Measurements from ENCODE around the gene ALG14.
"Not testable (repeated sequence)": the region's sequence is repeated elsewhere in the genome, so short reads cannot be mapped to it uniquely, and the experiment has no call there.

The ALG14 gene

GRCh38 chr1:95095833-95096217 lies 23.1 kb upstream of the ALG14 start:
- DNase-seq (ENCODE audit: low spot score in 2 of 2) (no peak), ATAC-seq (no peak)
- no peaks in the 10 kb centered on the region for H3K36me3 Mint-ChIP-seq
- no peak overlapping the region for H3K4me3 Mint-ChIP-seq
- no peak overlapping the region for H3K27ac Mint-ChIP-seq
- H3K9me3 Mint-ChIP-seq = no peaks in the 10 kb centered on the region
- no peaks in the 10 kb centered on the region for H3K4me1 Mint-ChIP-seq

GRCh38 chr1:95094923-95095322 lies 22.2 kb upstream of the ALG14 start:
- no peak for DNase-seq (ENCODE audit: low spot score in 2 of 2)
- no peaks in the 10 kb centered on the region for H3K4me1 Mint-ChIP-seq

GRCh38 chr1:95093296-95093695 lies 20.5 kb upstream of the ALG14 start:
- DNase-seq (ENCODE audit: low spot score in 2 of 2) = no peak
- H3K4me3 Mint-ChIP-seq = no peak overlapping the region
- no peaks in the 10 kb centered on the region for H3K4me1 Mint-ChIP-seq
- H3K9me3 Mint-ChIP-seq = no peaks in the 10 kb centered on the region
- H3K27ac Mint-ChIP-seq = no peak overlapping the region
- ATAC-seq = no peak
- H3K36me3 Mint-ChIP-seq = no peaks in the 10 kb centered on the region

More at GRCh38 chr1:95094923-95095322, 22.2 kb upstream of the ALG14 start:
- ATAC-seq = no peak
- Mint-ChIP-seq H3K36me3 (no peaks in the 10 kb centered on the region), H3K9me3 (no peaks in the 10 kb centered on the region), H3K27ac (no peak overlapping the region), H3K4me3 (no peak overlapping the region)

- not testable (repeated sequence) for H3K27ac Mint-ChIP-seq; DNase-seq (ENCODE audit: low spot score in 2 of 2); H3K9me3 Mint-ChIP-seq; ATAC-seq; H3K36me3 Mint-ChIP-seq; H3K4me1 Mint-ChIP-seq; H3K4me3 Mint-ChIP-seq
Measured at GRCh38 chr1:95092891-95093290, 20.1 kb upstream of the ALG14 start.

GRCh38 chr1:95091290-95091689 lies 18.5 kb upstream of the ALG14 start:
- not testable (repeated sequence) for DNase-seq (ENCODE audit: low spot score in 2 of 2); H3K36me3 Mint-ChIP-seq; H3K27ac Mint-ChIP-seq; H3K4me3 Mint-ChIP-seq; H3K9me3 Mint-ChIP-seq; H3K4me1 Mint-ChIP-seq; ATAC-seq

GRCh38 chr1:95089650-95090287 lies 17.0 kb upstream of the ALG14 start:
- H3K4me3 Mint-ChIP-seq = no peak overlapping the region
- no peak overlapping the region for H3K27ac Mint-ChIP-seq
- no peaks in the 10 kb centered on the region for H3K9me3 Mint-ChIP-seq
- no peaks in the 10 kb centered on the region for H3K4me1 Mint-ChIP-seq
- DNase-seq (ENCODE audit: low spot score in 2 of 2) = no peak
- no peaks in the 10 kb centered on the region for H3K36me3 Mint-ChIP-seq
- ATAC-seq = no peak

GRCh38 chr1:95088303-95088702 lies 15.6 kb upstream of the ALG14 start:
- no peak for ATAC-seq

GRCh38 chr1:95086949-95087533 lies 14.3 kb upstream of the ALG14 start:
- H3K27ac Mint-ChIP-seq = no peak overlapping the region
- DNase-seq (ENCODE audit: low spot score in 2 of 2) (no peak), ATAC-seq (no peak)
- no peaks in the 10 kb centered on the region for H3K4me1 Mint-ChIP-seq
- H3K9me3 Mint-ChIP-seq = no peaks in the 10 kb centered on the region
- no peaks in the 10 kb centered on the region for H3K36me3 Mint-ChIP-seq
- no peak overlapping the region for H3K4me3 Mint-ChIP-seq

More at GRCh38 chr1:95088303-95088702, 15.6 kb upstream of the ALG14 start:
- Mint-ChIP-seq H3K36me3 (no peaks in the 10 kb centered on the region), H3K9me3 (no peaks in the 10 kb centered on the region), H3K27ac (no peak overlapping the region), H3K4me3 (no peak overlapping the region), H3K4me1 (no peaks in the 10 kb centered on the region)
- no peak for DNase-seq (ENCODE audit: low spot score in 2 of 2)

GRCh38 chr1:95085376-95085775 lies 12.6 kb upstream of the ALG14 start:
- Mint-ChIP-seq H3K4me1 (no peaks in the 10 kb centered on the region), H3K27ac (no peak overlapping the region), H3K9me3 (no peaks in the 10 kb centered on the region), H3K4me3 (no peak overlapping the region), H3K36me3 (no peaks in the 10 kb centered on the region)
- ATAC-seq (no peak), DNase-seq (ENCODE audit: low spot score in 2 of 2) (no peak)

GRCh38 chr1:95084317-95085176 lies 11.8 kb upstream of the ALG14 start:
- no peak for DNase-seq (ENCODE audit: low spot score in 2 of 2)
- no peaks in the 10 kb centered on the region for H3K36me3 Mint-ChIP-seq
- no peak overlapping the region for H3K4me3 Mint-ChIP-seq
- peak; percentile 44 for ATAC-seq
- H3K4me1 Mint-ChIP-seq = no peaks in the 10 kb centered on the region
- H3K27ac Mint-ChIP-seq = no peak overlapping the region
- no peaks in the 10 kb centered on the region for H3K9me3 Mint-ChIP-seq

GRCh38 chr1:95080879-95081278 lies 8.1 kb upstream of the ALG14 start:
- ATAC-seq (no peak), DNase-seq (ENCODE audit: low spot score in 2 of 2) (no peak)
- Mint-ChIP-seq H3K4me1 (no peaks in the 10 kb centered on the region), H3K4me3 (no peak overlapping the region), H3K36me3 (no peaks in the 10 kb centered on the region), H3K27ac (no peak overlapping the region), H3K9me3 (no peaks in the 10 kb centered on the region)

GRCh38 chr1:95080446-95080845 lies 7.7 kb upstream of the ALG14 start:
- Mint-ChIP-seq H3K27ac (no peak overlapping the region), H3K4me3 (no peak overlapping the region), H3K4me1 (no peaks in the 10 kb centered on the region), H3K36me3 (no peaks in the 10 kb centered on the region), H3K9me3 (no peaks in the 10 kb centered on the region)
- DNase-seq (ENCODE audit: low spot score in 2 of 2) (no peak), ATAC-seq (no peak)

- peaks cover 19% of the 10 kb centered on the region for H3K4me1 Mint-ChIP-seq
- peaks cover 14% of the 10 kb centered on the region for H3K36me3 Mint-ChIP-seq
- DNase-seq (ENCODE audit: low spot score in 2 of 2) (no peak), ATAC-seq (no peak)
- H3K27ac Mint-ChIP-seq = no peak overlapping the region
- H3K9me3 Mint-ChIP-seq = no peaks in the 10 kb centered on the region
- H3K4me3 Mint-ChIP-seq = no peak overlapping the region
Measured at GRCh38 chr1:95076034-95076433, 3.3 kb upstream of the ALG14 start.

- DNase-seq (ENCODE audit: low spot score in 2 of 2) = no peak
Measured at GRCh38 chr1:95073446-95073845, 695 bp upstream of the ALG14 start.

GRCh38 chr1:95072117-95072516 lies 634 bp downstream of the ALG14 start:
- Mint-ChIP-seq H3K27ac (peak overlapping the region; percentile 91), H3K36me3 (peaks cover 14% of the 10 kb centered on the region), H3K4me3 (peak overlapping the region; percentile 92), H3K4me1 (peaks cover 21% of the 10 kb centered on the region), H3K9me3 (no peaks in the 10 kb centered on the region)
- DNase-seq (ENCODE audit: low spot score in 2 of 2) (no peak), ATAC-seq (no peak)

More at GRCh38 chr1:95073446-95073845, 695 bp upstream of the ALG14 start:
- H3K36me3 Mint-ChIP-seq = peaks cover 14% of the 10 kb centered on the region
- ATAC-seq = no peak
- H3K4me3 Mint-ChIP-seq = peak overlapping the region; percentile 92
- peaks cover 21% of the 10 kb centered on the region for H3K4me1 Mint-ChIP-seq
- peak overlapping the region; percentile 91 for H3K27ac Mint-ChIP-seq
- H3K9me3 Mint-ChIP-seq = no peaks in the 10 kb centered on the region

GRCh38 chr1:95071539-95071938 lies 1.2 kb downstream of the ALG14 start:
- ATAC-seq = no peak
- Mint-ChIP-seq H3K9me3 (no peaks in the 10 kb centered on the region), H3K27ac (peak overlapping the region; percentile 91), H3K36me3 (peaks cover 14% of the 10 kb centered on the region), H3K4me1 (peaks cover 21% of the 10 kb centered on the region), H3K4me3 (peak overlapping the region; percentile 92)
- DNase-seq (ENCODE audit: low spot score in 2 of 2) = no peak
